ENCODE data around the gene IL36A.

Gene IL36A

GRCh38 chr2:112977559-112978056 lies 27.7 kb upstream of the IL36A start, which contains the start of gene IL36G:
IL36G (plus strand) TSS chr2:112978006; CDS start chr2:112978639, 633 bp downstream.
- Histone ChIP-seq H3K27ac (ENCODE audit: low read depth in 2 of 2, low read length in 2 of 2) (no peak within 1 kb of the TSS), H3K27me3 (ENCODE audit: control insufficient read depth in 2 of 2, insufficient read depth in 2 of 2, low read length in 2 of 2) (no peaks in the 10 kb centered on the region), H3K36me3 (ENCODE audit: control insufficient read depth in 2 of 2, insufficient read depth in 2 of 2, low read length in 2 of 2) (no peaks in the 10 kb centered on the region), H3K4me1 (ENCODE audit: control insufficient read depth in 2 of 2, insufficient read depth in 2 of 2, low read length in 2 of 2) (no peaks in the 10 kb centered on the region), H3K4me3 (ENCODE audit: low read length in 2 of 2) (no peak within 1 kb of the TSS), H3K9me3 (ENCODE audit: control insufficient read depth in 2 of 2, low read length in 2 of 2) (no peaks in the 10 kb centered on the region), H3K9ac (ENCODE audit: low read depth in 1 of 2, low read length in 2 of 2) (no peak within 1 kb of the TSS)

- Histone ChIP-seq H3K9me3 (ENCODE audit: control insufficient read depth in 2 of 2, low read length in 2 of 2) (no peaks in the 10 kb centered on the region), H3K36me3 (ENCODE audit: control insufficient read depth in 2 of 2, insufficient read depth in 2 of 2, low read length in 2 of 2) (no peaks in the 10 kb centered on the region), H3K27ac (ENCODE audit: low read depth in 2 of 2, low read length in 2 of 2) (no peak overlapping the region), H3K4me1 (ENCODE audit: control insufficient read depth in 2 of 2, insufficient read depth in 2 of 2, low read length in 2 of 2) (no peaks in the 10 kb centered on the region), H3K9ac (ENCODE audit: low read depth in 1 of 2, low read length in 2 of 2) (no peak overlapping the region), H3K4me3 (ENCODE audit: low read length in 2 of 2) (no peak overlapping the region), H3K27me3 (ENCODE audit: control insufficient read depth in 2 of 2, insufficient read depth in 2 of 2, low read length in 2 of 2) (no peaks in the 10 kb centered on the region)
Observed at GRCh38 chr2:112979731-112980130, 25.5 kb upstream of the IL36A start.

GRCh38 chr2:112980537-112980936 lies 24.7 kb upstream of the IL36A start:
- Histone ChIP-seq H3K27me3 (ENCODE audit: control insufficient read depth in 2 of 2, insufficient read depth in 2 of 2, low read length in 2 of 2) (no peaks in the 10 kb centered on the region), H3K27ac (ENCODE audit: low read depth in 2 of 2, low read length in 2 of 2) (no peak overlapping the region)

GRCh38 chr2:112985090-112985489 lies 20.2 kb upstream of the IL36A start:
- Histone ChIP-seq H3K4me1 (ENCODE audit: control insufficient read depth in 2 of 2, insufficient read depth in 2 of 2, low read length in 2 of 2) (no peaks in the 10 kb centered on the region), H3K9ac (ENCODE audit: low read depth in 1 of 2, low read length in 2 of 2) (no peak overlapping the region), H3K4me3 (ENCODE audit: low read length in 2 of 2) (no peak overlapping the region), H3K27ac (ENCODE audit: low read depth in 2 of 2, low read length in 2 of 2) (no peak overlapping the region), H3K36me3 (ENCODE audit: control insufficient read depth in 2 of 2, insufficient read depth in 2 of 2, low read length in 2 of 2) (no peaks in the 10 kb centered on the region), H3K27me3 (ENCODE audit: control insufficient read depth in 2 of 2, insufficient read depth in 2 of 2, low read length in 2 of 2) (no peaks in the 10 kb centered on the region), H3K9me3 (ENCODE audit: control insufficient read depth in 2 of 2, low read length in 2 of 2) (peaks cover 0 to 2% of the 10 kb centered on the region in 2 donors)

More at GRCh38 chr2:112980537-112980936, 24.7 kb upstream of the IL36A start:
- H3K9me3 ChIP-seq (ENCODE audit: control insufficient read depth in 2 of 2, low read length in 2 of 2), result no peaks in the 10 kb centered on the region
- no peak overlapping the region for H3K4me3 ChIP-seq (ENCODE audit: low read length in 2 of 2)
- no peaks in the 10 kb centered on the region for H3K4me1 ChIP-seq (ENCODE audit: control insufficient read depth in 2 of 2, insufficient read depth in 2 of 2, low read length in 2 of 2)
- no peaks in the 10 kb centered on the region for H3K36me3 ChIP-seq (ENCODE audit: control insufficient read depth in 2 of 2, insufficient read depth in 2 of 2, low read length in 2 of 2)
- no peak overlapping the region for H3K9ac ChIP-seq (ENCODE audit: low read depth in 1 of 2, low read length in 2 of 2)

DNA sequence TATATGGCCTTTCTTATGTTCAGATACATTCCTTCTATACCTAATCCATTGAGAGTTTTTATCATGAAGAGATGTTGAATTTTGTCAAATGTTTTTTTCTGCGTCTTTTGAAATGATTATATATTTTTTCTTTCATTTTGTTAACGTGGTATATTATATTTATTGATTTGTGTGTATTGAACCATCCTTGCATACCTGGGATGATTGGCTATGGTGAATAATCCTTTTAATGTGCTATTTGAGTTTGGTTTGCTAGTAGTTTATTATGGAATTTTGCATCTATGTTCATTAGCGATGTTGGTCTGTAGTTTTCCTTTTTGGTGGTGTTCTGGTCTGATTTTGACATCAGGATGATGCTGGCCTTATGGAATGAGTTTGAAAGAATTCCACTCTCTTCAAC lies 15.6 kb upstream of the IL36A start:
- H3K27me3 ChIP-seq (ENCODE audit: control insufficient read depth in 2 of 2, insufficient read depth in 2 of 2, low read length in 2 of 2), result no peaks in the 10 kb centered on the region
- peaks cover 0 to 5% of the 10 kb centered on the region in 2 donors for H3K9me3 ChIP-seq (ENCODE audit: control insufficient read depth in 2 of 2, low read length in 2 of 2)
- no peaks in the 10 kb centered on the region for H3K4me1 ChIP-seq (ENCODE audit: control insufficient read depth in 2 of 2, insufficient read depth in 2 of 2, low read length in 2 of 2)
- no peak overlapping the region for H3K9ac ChIP-seq (ENCODE audit: low read depth in 1 of 2, low read length in 2 of 2)
- no peak overlapping the region for H3K27ac ChIP-seq (ENCODE audit: low read depth in 2 of 2, low read length in 2 of 2)
- no peak overlapping the region for H3K4me3 ChIP-seq (ENCODE audit: low read length in 2 of 2)
- H3K36me3 ChIP-seq (ENCODE audit: control insufficient read depth in 2 of 2, insufficient read depth in 2 of 2, low read length in 2 of 2), result no peaks in the 10 kb centered on the region

- H3K27ac ChIP-seq (ENCODE audit: low read depth in 2 of 2, low read length in 2 of 2), result no peak overlapping the region
- H3K9me3 ChIP-seq (ENCODE audit: control insufficient read depth in 2 of 2, low read length in 2 of 2), result peaks cover 0 to 3% of the 10 kb centered on the region in 2 donors
- H3K36me3 ChIP-seq (ENCODE audit: control insufficient read depth in 2 of 2, insufficient read depth in 2 of 2, low read length in 2 of 2), result no peaks in the 10 kb centered on the region
- H3K4me3 ChIP-seq (ENCODE audit: low read length in 2 of 2), result no peak overlapping the region
- H3K27me3 ChIP-seq (ENCODE audit: control insufficient read depth in 2 of 2, insufficient read depth in 2 of 2, low read length in 2 of 2), result no peaks in the 10 kb centered on the region
- H3K9ac ChIP-seq (ENCODE audit: low read depth in 1 of 2, low read length in 2 of 2), result no peak overlapping the region
- H3K4me1 ChIP-seq (ENCODE audit: control insufficient read depth in 2 of 2, insufficient read depth in 2 of 2, low read length in 2 of 2), result no peaks in the 10 kb centered on the region
Observed at GRCh38 chr2:112993831-112994230, 11.4 kb upstream of the IL36A start.

GRCh38 chr2:112994648-112995047 lies 10.6 kb upstream of the IL36A start:
- Histone ChIP-seq H3K27me3 (ENCODE audit: control insufficient read depth in 2 of 2, insufficient read depth in 2 of 2, low read length in 2 of 2) (no peaks in the 10 kb centered on the region), H3K4me3 (ENCODE audit: low read length in 2 of 2) (no peak overlapping the region), H3K27ac (ENCODE audit: low read depth in 2 of 2, low read length in 2 of 2) (no peak overlapping the region), H3K36me3 (ENCODE audit: control insufficient read depth in 2 of 2, insufficient read depth in 2 of 2, low read length in 2 of 2) (no peaks in the 10 kb centered on the region), H3K4me1 (ENCODE audit: control insufficient read depth in 2 of 2, insufficient read depth in 2 of 2, low read length in 2 of 2) (no peaks in the 10 kb centered on the region), H3K9ac (ENCODE audit: low read depth in 1 of 2, low read length in 2 of 2) (no peak overlapping the region), H3K9me3 (ENCODE audit: control insufficient read depth in 2 of 2, low read length in 2 of 2) (peaks cover 0 to 4% of the 10 kb centered on the region in 2 donors)

DNA sequence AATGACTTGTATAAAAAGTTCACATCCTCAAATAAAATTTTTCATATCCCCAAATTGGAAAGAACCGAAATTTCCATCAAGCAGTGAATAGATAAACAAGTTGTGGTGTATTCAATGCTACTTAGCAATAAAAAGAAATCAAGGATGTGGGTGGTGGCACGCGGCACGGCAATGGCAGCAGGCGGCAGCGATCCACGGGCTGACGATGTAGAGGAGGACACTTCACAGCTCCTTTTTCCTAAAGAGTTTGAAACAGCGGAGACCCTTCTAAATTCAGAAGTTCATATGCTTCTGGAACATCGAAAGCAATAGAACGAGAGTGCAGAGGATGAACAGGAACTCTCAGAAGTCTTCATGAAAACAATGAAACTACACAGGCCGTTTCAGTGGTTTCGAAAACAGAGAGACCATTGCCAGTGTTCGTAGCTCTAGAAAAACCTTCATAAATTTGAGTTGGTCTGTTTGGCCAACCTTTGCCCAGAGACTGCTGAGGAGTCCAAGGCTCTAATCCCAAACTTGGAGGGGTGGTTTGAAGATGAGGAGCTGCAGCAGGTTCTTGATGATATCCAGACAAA lies 9.8 kb upstream of the IL36A start:
- Histone ChIP-seq H3K4me1 (ENCODE audit: control insufficient read depth in 2 of 2, insufficient read depth in 2 of 2, low read length in 2 of 2) (no peaks in the 10 kb centered on the region), H3K9ac (ENCODE audit: low read depth in 1 of 2, low read length in 2 of 2) (no peak overlapping the region), H3K36me3 (ENCODE audit: control insufficient read depth in 2 of 2, insufficient read depth in 2 of 2, low read length in 2 of 2) (no peaks in the 10 kb centered on the region), H3K27ac (ENCODE audit: low read depth in 2 of 2, low read length in 2 of 2) (no peak overlapping the region), H3K27me3 (ENCODE audit: control insufficient read depth in 2 of 2, insufficient read depth in 2 of 2, low read length in 2 of 2) (no peaks in the 10 kb centered on the region), H3K4me3 (ENCODE audit: low read length in 2 of 2) (no peak overlapping the region), H3K9me3 (ENCODE audit: control insufficient read depth in 2 of 2, low read length in 2 of 2) (peaks cover 3 to 10% of the 10 kb centered on the region in 2 donors)

- Histone ChIP-seq H3K9ac (ENCODE audit: low read depth in 1 of 2, low read length in 2 of 2) (no peak overlapping the region), H3K9me3 (ENCODE audit: control insufficient read depth in 2 of 2, low read length in 2 of 2) (peaks cover 4 to 12% of the 10 kb centered on the region in 2 donors), H3K27ac (ENCODE audit: low read depth in 2 of 2, low read length in 2 of 2) (no peak overlapping the region), H3K4me1 (ENCODE audit: control insufficient read depth in 2 of 2, insufficient read depth in 2 of 2, low read length in 2 of 2) (no peaks in the 10 kb centered on the region), H3K36me3 (ENCODE audit: control insufficient read depth in 2 of 2, insufficient read depth in 2 of 2, low read length in 2 of 2) (no peaks in the 10 kb centered on the region), H3K4me3 (ENCODE audit: low read length in 2 of 2) (no peak overlapping the region), H3K27me3 (ENCODE audit: control insufficient read depth in 2 of 2, insufficient read depth in 2 of 2, low read length in 2 of 2) (no peaks in the 10 kb centered on the region)
Observed at GRCh38 chr2:112996635-112997034, 8.6 kb upstream of the IL36A start.

- Histone ChIP-seq H3K36me3 (ENCODE audit: control insufficient read depth in 2 of 2, insufficient read depth in 2 of 2, low read length in 2 of 2) (no peaks in the 10 kb centered on the region), H3K9ac (ENCODE audit: low read depth in 1 of 2, low read length in 2 of 2) (no peak overlapping the region), H3K9me3 (ENCODE audit: control insufficient read depth in 2 of 2, low read length in 2 of 2) (peaks cover 4 to 12% of the 10 kb centered on the region in 2 donors), H3K4me1 (ENCODE audit: control insufficient read depth in 2 of 2, insufficient read depth in 2 of 2, low read length in 2 of 2) (no peaks in the 10 kb centered on the region), H3K4me3 (ENCODE audit: low read length in 2 of 2) (no peak overlapping the region), H3K27ac (ENCODE audit: low read depth in 2 of 2, low read length in 2 of 2) (no peak overlapping the region), H3K27me3 (ENCODE audit: control insufficient read depth in 2 of 2, insufficient read depth in 2 of 2, low read length in 2 of 2) (no peaks in the 10 kb centered on the region)
Observed at GRCh38 chr2:112997151-112997550, 8.1 kb upstream of the IL36A start.
